H1 (cell line): ENCODE data around the gene ETFDH. TPM values are rescaled to one million over a fixed set of nuclear protein-coding genes. Genes with fewer than 3 reads are reported as not detected.

ENCODE experiments used
- ATF3 ChIP-seq: IDR thresholded peaks from 2 replicates; pipeline ENCODE4 v1.6.1; 2011; ENCODE audit warnings: low read depth, mild to moderate bottlenecking, low read length; ENCODE audit not compliant: insufficient read depth
- HDAC2 ChIP-seq, 2 experiments: fragments of 300-600 bp in 1 of 2; sonication (generic) in 1 of 2; IDR thresholded peaks; 2 replicates each; pipeline ENCODE4 v1.6.1; 2011 to 2012; ENCODE audit warnings: low read depth in 2 of 2, low read length in 2 of 2, mild to moderate bottlenecking in 2 of 2, moderate library complexity in 2 of 2, borderline replicate concordance in 1 of 2, inconsistent platforms in 1 of 2
- KDM4A ChIP-seq: IDR thresholded peaks from one replicate; pipeline ENCODE4 v1.7.1; 2012; ENCODE audit warnings: low read depth, mild to moderate bottlenecking, moderate library complexity, low read length, inconsistent platforms; ENCODE audit not compliant: severe bottlenecking
- KDM5A ChIP-seq: fragments of 200-600 bp; IDR thresholded peaks from 2 replicates; pipeline ENCODE4 v1.7.1; 2012; ENCODE audit warnings: mild to moderate bottlenecking, low read length, inconsistent platforms, mixed read lengths
- NANOG ChIP-seq: IDR thresholded peaks from 2 replicates; pipeline ENCODE4 v1.6.1; 2011; ENCODE audit warnings: low read length, low read depth, mild to moderate bottlenecking, inconsistent platforms; ENCODE audit not compliant: insufficient read depth, poor library complexity, severe bottlenecking
- POLR2AphosphoS5 ChIP-seq: IDR thresholded peaks from 2 replicates; pipeline ENCODE4 v1.6.1; 2011; ENCODE audit warnings: low read depth, low read length
- SIN3A ChIP-seq, 2 experiments: IDR thresholded peaks in 1 of 2; conservative IDR thresholded peaks in 1 of 2; 2 replicates each; pipeline ENCODE4 v1.6.1; 2011 to 2012; ENCODE audit warnings: low read length in 2 of 2, improper control_type of control experiment in 1 of 2, low read depth in 1 of 2, mild to moderate bottlenecking in 1 of 2
- TAF1 ChIP-seq: IDR thresholded peaks from 2 replicates; pipeline ENCODE4 v1.6.1; 2011; ENCODE audit warnings: mild to moderate bottlenecking, low read depth, low read length
- TEAD4 ChIP-seq: IDR thresholded peaks from 2 replicates; pipeline ENCODE4 v1.6.1; 2012; ENCODE audit warnings: low read depth, low read length, inconsistent platforms, mixed read lengths
- USF2 ChIP-seq: IDR thresholded peaks from 2 replicates; pipeline ENCODE4 v1.6.1; 2011; ENCODE audit warnings: low read length, improper control_type of control experiment
- polyA plus RNA-seq, 7 experiments: library from polyadenylated mRNA; depleted of rRNA in 3 of 7; stranded (reverse) in 5 of 7; unstranded in 2 of 7; fragments of >200 nt in 5 of 7; fragments of 200-250 nt in 2 of 7; gene quantifications; 1 replicate in 5 of 7; 2 replicates in 1 of 7; 4 replicates in 1 of 7; pipeline versions ENCODE4 v1.2.1 to v1.2.3, GENCODE V29; 2011 to 2013; ENCODE audit warnings: missing spikeins in 2 of 7, mixed read lengths in 2 of 7
- total RNA-seq: library from RNA; stranded (reverse); fragmentation: NEBNext Ultra II Directional; extraction: Animal tissue kit (Norgen Biotek cat#: 25700); gene quantifications from 2 replicates; pipeline ENCODE4 v1.2.1, GENCODE V29; 2021

Gene ETFDH
- total and polyA plus RNA-seq, 2 of the 8 experiments (the other 6 are each of a cell fraction or from before 2014, with no cell fraction given), result 11.3 to 15.7 TPM

- no peak; the same call in 1 of the 2 replicates for TF ChIP-seq ATF3
- TF ChIP-seq TEAD4, result peak; percentile 61
- peak; percentile 59 to 74; a peak in 2 of 4 replicates for TF ChIP-seq SIN3A (conservative IDR thresholded peaks at IDR 0.05 in 1 of 2, IDR thresholded peaks at IDR 0.05 in 1 of 2; ENCODE audit: low read depth in 1 of 2, low read length in 2 of 2)
- TF ChIP-seq KDM4A, result peak; percentile 29
- TF ChIP-seq NANOG, result no peak
- 0 out of 2 replicates have a peak, but pooled peaks have one; percentile 40 for TF ChIP-seq KDM5A
- TF ChIP-seq USF2, result peak; percentile 48
- TF ChIP-seq POLR2AphosphoS5, result peak; percentile 53; the same call in 1 of the 2 replicates
- peak; percentile 36; the same call in 1 of the 2 replicates for TF ChIP-seq TAF1
- TF ChIP-seq HDAC2 (IDR thresholded peaks at IDR 0.05; ENCODE audit: borderline replicate concordance in 1 of 2, low read depth in 2 of 2, low read length in 2 of 2), result peak in 1 of 2 experiments; percentile 87; a peak in 2 of 4 replicates
These were observed 976 bp upstream of the ETFDH start (continued) for GRCh38 chr4:158670975-158671664.
